ENCODE data around the gene USP13. TPM values are rescaled to one million over a fixed set of nuclear protein-coding genes. Genes with fewer than 3 reads are reported as not detected.

Gene USP13
- total and polyA plus RNA-seq, 4 donors, result 4.3 to 25.2 (median 10.4) TPM

GRCh38 chr3:179833294-179833693 lies 180.5 kb downstream of the USP13 start:
- no peak for ATAC-seq (ENCODE audit: insufficient read depth, low FRiP score)

GRCh38 chr3:179837374-179837773 lies 184.5 kb downstream of the USP13 start:
- Histone ChIP-seq H3K36me3 (ENCODE audit: control insufficient read depth in 4 of 4, insufficient read depth in 4 of 4, low read length in 4 of 4) (no peaks in the 10 kb centered on the region), H3K27ac (ENCODE audit: low read depth in 1 of 2, low read length in 1 of 2) (no peak overlapping the region), H3K27me3 (ENCODE audit: control insufficient read depth in 3 of 3, insufficient read depth in 3 of 3, low read length in 2 of 3) (no peaks in the 10 kb centered on the region), H3K9me3 (ENCODE audit: control insufficient read depth in 4 of 4, insufficient read depth in 3 of 4, low read length in 3 of 4) (no peaks in the 10 kb centered on the region), H3K4me1 (ENCODE audit: control insufficient read depth in 5 of 5, insufficient read depth in 5 of 5, low read length in 5 of 5) (no peaks in the 10 kb centered on the region), H3K4me3 (no peak overlapping the region), H3K9ac (ENCODE audit: insufficient read depth in 1 of 2, low read length in 2 of 2) (no peak overlapping the region)
- no peak for ATAC-seq (ENCODE audit: insufficient read depth, low FRiP score)
- 56 to 70% methylated on average over 2 of the region's 2 CpGs for WGBS, 2 donors
- peak in 1 of 3 donors; percentile 6 for DNase-seq
- no peak for TF ChIP-seq CTCF (IDR thresholded peaks at IDR 0.05; ENCODE audit: control extremely low read depth, extremely low read depth)

More at GRCh38 chr3:179833294-179833693, 180.5 kb downstream of the USP13 start:
- H3K27me3 ChIP-seq (ENCODE audit: control insufficient read depth in 3 of 3, insufficient read depth in 3 of 3, low read length in 2 of 3), result no peaks in the 10 kb centered on the region
- no peaks in the 10 kb centered on the region for H3K9me3 ChIP-seq (ENCODE audit: control insufficient read depth in 4 of 4, insufficient read depth in 3 of 4, low read length in 3 of 4)
- DNase-seq, result no peak
- H3K27ac ChIP-seq (ENCODE audit: low read depth in 1 of 2, low read length in 1 of 2), result no peak overlapping the region
- no peaks in the 10 kb centered on the region for H3K36me3 ChIP-seq (ENCODE audit: control insufficient read depth in 4 of 4, insufficient read depth in 4 of 4, low read length in 4 of 4)
- TF ChIP-seq CTCF (IDR thresholded peaks at IDR 0.05; ENCODE audit: control extremely low read depth, extremely low read depth), result no peak
- no peak overlapping the region for H3K4me3 ChIP-seq
- no peak overlapping the region for H3K9ac ChIP-seq (ENCODE audit: insufficient read depth in 1 of 2, low read length in 2 of 2)
- H3K4me1 ChIP-seq (ENCODE audit: control insufficient read depth in 5 of 5, insufficient read depth in 5 of 5, low read length in 5 of 5), result no peaks in the 10 kb centered on the region

Small RNA genes lying within 50 kb of the gene (small RNA-seq; reads per million reads assigned to genes)
- gene RF01210 (ENCODE audit: low replicate concordance), result not detected

Other genes starting within 250 kb of the USP13 start
- 10 to 100 TPM; 33.7 to 56.2 TPM for gene GNB4, start 201.6 kb upstream of the USP13 start, total RNA-seq
- 10 to 100 TPM in 1 of 2 donors, 1 to 10 TPM in 1; 6.3 to 17.9 TPM for gene GNB4, start 201.6 kb upstream of the USP13 start, polyA plus RNA-seq
- gene ACTL6A, start 90.1 kb upstream of the USP13 start, total RNA-seq, result 10 to 100 TPM; 35.5 to 61.2 TPM
- gene ACTL6A, start 90.1 kb upstream of the USP13 start, polyA plus RNA-seq, result 10 to 100 TPM; 32.3 to 66.0 TPM
- gene MRPL47, start 48.4 kb upstream of the USP13 start, total RNA-seq, result 10 to 100 TPM; 24.3 to 24.8 TPM
- 10 to 100 TPM; 32.9 to 92.8 TPM for gene MRPL47, start 48.4 kb upstream of the USP13 start, polyA plus RNA-seq
- gene NDUFB5, start 48.2 kb upstream of the USP13 start, total RNA-seq, result 100 to 1,000 TPM in 1 of 2 donors, 10 to 100 TPM in 1; 72.1 to 149 TPM
- 10 to 100 TPM; 44.8 to 74.3 TPM for gene NDUFB5, start 48.2 kb upstream of the USP13 start, polyA plus RNA-seq